WTC11 (cell line): ENCODE measurements around the gene SSR1. TPM values are rescaled to one million over a fixed set of nuclear protein-coding genes. Genes with fewer than 3 reads are reported as not detected.

ENCODE experiments used
- ATAC-seq: fragments of 200-7000 bp; cut with Tn5 transposase; 2 replicates; pipeline ENCODE4 v1.10.0; 2021; ENCODE audit warnings: mild to moderate bottlenecking, moderate library complexity
- CTCF ChIA-PET: fragments of 300-600 bp; sonication (Branson Sonifier 250); formaldehyde crosslinking; loops from one replicate; lab custom pipeline; 2021; ENCODE audit warnings: antibody characterized with exemption; lab: Charles Lee
- POLR2A ChIA-PET: fragments of 350-600 bp; sonication (Branson Sonifier 250); formaldehyde crosslinking; loops from one replicate; lab custom pipeline; 2021; ENCODE audit warnings: antibody characterized with exemption; lab: Charles Lee
- DNase-seq: peaks from one replicate; pipeline ENCODE4 v3.0.0; 2021; ENCODE audit warnings: low spot score
- H3K27ac Mint-ChIP-seq: 2 replicates; pipeline ENCODE4 v1.8.0; 2021; ENCODE audit warnings: mixed read lengths
- H3K27me3 Mint-ChIP-seq: 2 replicates; pipeline ENCODE4 v1.8.0; 2021; ENCODE audit warnings: low read depth, mild to moderate bottlenecking, moderate library complexity, mixed read lengths
- H3K36me3 Mint-ChIP-seq: 2 replicates; pipeline ENCODE4 v1.8.0; 2021; ENCODE audit warnings: mixed read lengths
- H3K4me1 Mint-ChIP-seq: 2 replicates; pipeline ENCODE4 v1.8.0; 2022; ENCODE audit warnings: mixed read lengths
- H3K4me3 Mint-ChIP-seq: 2 replicates; pipeline ENCODE4 v1.8.0; 2021; ENCODE audit warnings: mild to moderate bottlenecking, moderate library complexity, mixed read lengths
- H3K9me3 Mint-ChIP-seq: 2 replicates; pipeline ENCODE4 v1.8.0; 2021; ENCODE audit warnings: mixed read lengths
- AR ChIP-seq: fragments of 250-450 bp; sonication (Bioruptor Pico); IDR thresholded peaks from 2 replicates; pipeline ENCODE4 v1.9.0; 2021; ENCODE audit warnings: mild to moderate bottlenecking
- CREM ChIP-seq: sonication (generic); formaldehyde crosslinking; IDR thresholded peaks from 2 replicates; pipeline ENCODE4 v1.8.1; 2022; ENCODE audit warnings: mild to moderate bottlenecking, missing genetic modification reagents, moderate library complexity
- FOXP1 ChIP-seq: sonication (generic); formaldehyde crosslinking; IDR thresholded peaks from 2 replicates; pipeline ENCODE4 v1.8.0; 2022; ENCODE audit warnings: missing genetic modification reagents, mild to moderate bottlenecking, moderate library complexity, borderline replicate concordance
- GTF2I ChIP-seq: fragments of 250-450 bp; sonication (Bioruptor Pico); conservative IDR thresholded peaks from 2 replicates; pipeline ENCODE4 v1.4.0; 2021; ENCODE audit warnings: mild to moderate bottlenecking
- HMGXB4 ChIP-seq: sonication (generic); formaldehyde crosslinking; IDR thresholded peaks from 2 replicates; pipeline ENCODE4 v1.8.1; 2023; ENCODE audit warnings: mild to moderate bottlenecking, moderate library complexity, missing genetic modification reagents
- JUN ChIP-seq: sonication (generic); formaldehyde crosslinking; IDR thresholded peaks from 2 replicates; pipeline ENCODE4 v1.8.0; 2023; ENCODE audit warnings: mild to moderate bottlenecking, missing genetic modification reagents
- MYBL2 ChIP-seq: sonication (generic); formaldehyde crosslinking; IDR thresholded peaks from 2 replicates; pipeline ENCODE4 v1.8.1; 2023; ENCODE audit warnings: mild to moderate bottlenecking, moderate library complexity, missing genetic modification reagents
- NFE2L1 ChIP-seq: sonication (generic); formaldehyde crosslinking; IDR thresholded peaks from 2 replicates; pipeline ENCODE4 v1.8.1; 2023; ENCODE audit warnings: missing genetic modification reagents
- RORB ChIP-seq: fragments of 250-450 bp; sonication (Bioruptor Pico); IDR thresholded peaks from 2 replicates; pipeline ENCODE4 v1.9.0; 2021; ENCODE audit warnings: mild to moderate bottlenecking
- SP1 ChIP-seq: sonication (generic); formaldehyde crosslinking; conservative IDR thresholded peaks from 2 replicates; pipeline ENCODE4 v1.8.1; 2022; ENCODE audit warnings: missing genetic modification reagents
- ZNF263 ChIP-seq: sonication (generic); formaldehyde crosslinking; IDR thresholded peaks from 2 replicates; pipeline ENCODE4 v1.8.1; 2022; ENCODE audit warnings: low read depth, mild to moderate bottlenecking, moderate library complexity, missing genetic modification reagents
- ZNF532 ChIP-seq: fragments of 250-450 bp; sonication (Bioruptor Pico); IDR thresholded peaks from 2 replicates; pipeline ENCODE4 v1.9.0; 2021; ENCODE audit warnings: mild to moderate bottlenecking, borderline replicate concordance
- total RNA-seq: library from RNA; stranded (reverse); gene quantifications from 3 replicates; pipeline ENCODE4 v1.2.3, GENCODE V29; 2021
- TF ChIP-seq, protein P1 (sequence below): sonication (generic); formaldehyde crosslinking; IDR thresholded peaks from 2 replicates; pipeline ENCODE4 v1.8.0; 2023; ENCODE audit warnings: mild to moderate bottlenecking, missing genetic modification reagents
- TF ChIP-seq, protein P2 (sequence below): fragments of 250-450 bp; sonication (Bioruptor Pico); IDR thresholded peaks from 2 replicates; pipeline ENCODE4 v1.8.0; 2021; ENCODE audit warnings: mild to moderate bottlenecking
- TF ChIP-seq, protein P3 (sequence below): sonication (generic); formaldehyde crosslinking; IDR thresholded peaks from 2 replicates; pipeline ENCODE4 v1.8.1; 2022; ENCODE audit warnings: missing genetic modification reagents, borderline replicate concordance

Gene SSR1
- total RNA-seq, 1 experiment from 2014 or later = 96.7 TPM

DNA sequence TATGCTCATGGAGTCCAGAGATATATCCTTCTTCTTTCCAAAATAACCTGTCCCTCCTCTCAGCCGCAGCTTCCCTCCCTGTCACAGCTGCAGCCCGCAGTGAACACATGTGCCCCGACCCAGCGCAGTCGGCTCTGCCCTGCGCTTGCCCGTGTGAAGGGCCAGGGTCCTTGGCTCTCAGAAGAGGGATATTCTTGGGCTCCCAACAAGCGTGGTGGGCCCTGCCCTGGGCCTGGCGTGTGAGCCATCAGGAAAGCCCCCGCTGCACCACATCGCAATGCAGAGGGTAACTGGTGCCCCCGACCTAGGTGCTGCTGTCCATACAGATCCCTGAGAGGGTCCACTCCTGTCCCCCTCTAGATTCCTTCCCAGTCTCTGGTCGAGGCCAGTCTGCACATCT, 65.2 kb downstream of the SSR1 start (continued):
- TF ChIP-seq ZNF532 (CRISPR knock-in tag) (no peak), FOXP1 (CRISPR knock-in tag) (no peak), RORB (CRISPR knock-in tag) (no peak)

DNA sequence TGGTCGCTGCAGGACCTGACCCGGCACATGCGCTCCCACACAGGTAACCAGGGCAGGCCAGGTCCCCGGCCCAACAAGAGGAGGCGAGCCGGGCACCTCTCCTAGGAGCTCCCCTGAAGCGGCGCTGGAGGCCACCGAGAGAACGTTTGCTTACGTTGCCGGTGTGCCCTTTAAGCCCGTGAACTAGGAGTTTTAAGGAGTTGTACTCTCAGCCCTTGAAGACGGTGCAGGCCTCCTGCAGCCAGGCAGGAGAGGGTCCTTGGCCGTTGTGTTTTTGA, 65.9 kb downstream of the SSR1 start:
- CTCF ChIA-PET = interaction anchor here (0.5 to 1.8 kb wide), 18 partner anchors 12 to 552 kb away, joined by 3 to 21 read pairs (median 3); partner anchors contain the start of gene RREB1
- no peak overlapping the region for H3K4me3 Mint-ChIP-seq
- H3K4me1 Mint-ChIP-seq = peaks cover 15% of the 10 kb centered on the region
- TF ChIP-seq, protein P1, sequence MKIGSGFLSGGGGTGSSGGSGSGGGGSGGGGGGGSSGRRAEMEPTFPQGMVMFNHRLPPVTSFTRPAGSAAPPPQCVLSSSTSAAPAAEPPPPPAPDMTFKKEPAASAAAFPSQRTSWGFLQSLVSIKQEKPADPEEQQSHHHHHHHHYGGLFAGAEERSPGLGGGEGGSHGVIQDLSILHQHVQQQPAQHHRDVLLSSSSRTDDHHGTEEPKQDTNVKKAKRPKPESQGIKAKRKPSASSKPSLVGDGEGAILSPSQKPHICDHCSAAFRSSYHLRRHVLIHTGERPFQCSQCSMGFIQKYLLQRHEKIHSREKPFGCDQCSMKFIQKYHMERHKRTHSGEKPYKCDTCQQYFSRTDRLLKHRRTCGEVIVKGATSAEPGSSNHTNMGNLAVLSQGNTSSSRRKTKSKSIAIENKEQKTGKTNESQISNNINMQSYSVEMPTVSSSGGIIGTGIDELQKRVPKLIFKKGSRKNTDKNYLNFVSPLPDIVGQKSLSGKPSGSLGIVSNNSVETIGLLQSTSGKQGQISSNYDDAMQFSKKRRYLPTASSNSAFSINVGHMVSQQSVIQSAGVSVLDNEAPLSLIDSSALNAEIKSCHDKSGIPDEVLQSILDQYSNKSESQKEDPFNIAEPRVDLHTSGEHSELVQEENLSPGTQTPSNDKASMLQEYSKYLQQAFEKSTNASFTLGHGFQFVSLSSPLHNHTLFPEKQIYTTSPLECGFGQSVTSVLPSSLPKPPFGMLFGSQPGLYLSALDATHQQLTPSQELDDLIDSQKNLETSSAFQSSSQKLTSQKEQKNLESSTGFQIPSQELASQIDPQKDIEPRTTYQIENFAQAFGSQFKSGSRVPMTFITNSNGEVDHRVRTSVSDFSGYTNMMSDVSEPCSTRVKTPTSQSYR (CRISPR knock-in tag) = no peak
- TF ChIP-seq SP1 (CRISPR knock-in tag) (no peak), ZNF263 (CRISPR knock-in tag) (no peak), MYBL2 (CRISPR knock-in tag) (no peak), HMGXB4 (CRISPR knock-in tag) (no peak), NFE2L1 (CRISPR knock-in tag) (no peak), CREM (CRISPR knock-in tag) (no peak), JUN (CRISPR knock-in tag) (no peak), GTF2I (CRISPR knock-in tag) (no peak), AR (CRISPR knock-in tag) (no peak), ZNF532 (CRISPR knock-in tag) (no peak)
- TF ChIP-seq, protein P2, sequence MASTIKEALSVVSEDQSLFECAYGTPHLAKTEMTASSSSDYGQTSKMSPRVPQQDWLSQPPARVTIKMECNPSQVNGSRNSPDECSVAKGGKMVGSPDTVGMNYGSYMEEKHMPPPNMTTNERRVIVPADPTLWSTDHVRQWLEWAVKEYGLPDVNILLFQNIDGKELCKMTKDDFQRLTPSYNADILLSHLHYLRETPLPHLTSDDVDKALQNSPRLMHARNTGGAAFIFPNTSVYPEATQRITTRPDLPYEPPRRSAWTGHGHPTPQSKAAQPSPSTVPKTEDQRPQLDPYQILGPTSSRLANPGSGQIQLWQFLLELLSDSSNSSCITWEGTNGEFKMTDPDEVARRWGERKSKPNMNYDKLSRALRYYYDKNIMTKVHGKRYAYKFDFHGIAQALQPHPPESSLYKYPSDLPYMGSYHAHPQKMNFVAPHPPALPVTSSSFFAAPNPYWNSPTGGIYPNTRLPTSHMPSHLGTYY = no peak
- TF ChIP-seq, protein P3, sequence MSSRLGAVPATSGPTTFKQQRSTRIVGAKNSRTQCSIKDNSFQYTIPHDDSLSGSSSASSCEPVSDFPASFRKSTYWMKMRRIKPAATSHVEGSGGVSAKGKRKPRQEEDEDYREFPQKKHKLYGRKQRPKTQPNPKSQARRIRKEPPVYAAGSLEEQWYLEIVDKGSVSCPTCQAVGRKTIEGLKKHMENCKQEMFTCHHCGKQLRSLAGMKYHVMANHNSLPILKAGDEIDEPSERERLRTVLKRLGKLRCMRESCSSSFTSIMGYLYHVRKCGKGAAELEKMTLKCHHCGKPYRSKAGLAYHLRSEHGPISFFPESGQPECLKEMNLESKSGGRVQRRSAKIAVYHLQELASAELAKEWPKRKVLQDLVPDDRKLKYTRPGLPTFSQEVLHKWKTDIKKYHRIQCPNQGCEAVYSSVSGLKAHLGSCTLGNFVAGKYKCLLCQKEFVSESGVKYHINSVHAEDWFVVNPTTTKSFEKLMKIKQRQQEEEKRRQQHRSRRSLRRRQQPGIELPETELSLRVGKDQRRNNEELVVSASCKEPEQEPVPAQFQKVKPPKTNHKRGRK (CRISPR knock-in tag) = no peak

More for the DNA sequence above, 65.9 kb downstream of the SSR1 start:
- Mint-ChIP-seq H3K36me3 (peaks cover 21% of the 10 kb centered on the region; the same call in 1 of the 2 replicates), H3K9me3 (no peaks in the 10 kb centered on the region), H3K27me3 (no peaks in the 10 kb centered on the region), H3K27ac (no peak overlapping the region)
- POLR2A ChIA-PET = no interaction called here
- no peak for ATAC-seq
- no peak for DNase-seq
